Gastrocnemius medialis (tissue), 4 donors: ENCODE data around the gene TRAF2.

Experiments
- CTCF ChIP-seq, 5 experiments: fragments of 450-650 bp in 3 of 5; fragments of 200-600 bp in 2 of 5; sonication (generic) in 2 of 5; IDR thresholded peaks in 4 of 5; conservative IDR thresholded peaks in 1 of 5; 1 replicate in 4 of 5; 2 replicates in 1 of 5; pipeline ENCODE4 v1.5.1; 2016 to 2019; ENCODE audit warnings: antibody characterized with exemption in 5 of 5, mild to moderate bottlenecking in 3 of 5, moderate library complexity in 3 of 5
- POLR2A ChIP-seq, 2 donors: fragments of 450-650 bp; IDR thresholded peaks; one replicate each; pipeline ENCODE4 v1.6.1; 2017; ENCODE audit warnings: antibody characterized with exemption in 2 of 2, mild to moderate bottlenecking in 2 of 2, moderate library complexity in 2 of 2

GRCh38 chr9:136910197-136910900 is 24.0 kb downstream of the TRAF2 start:
- no peak for TF ChIP-seq CTCF (IDR thresholded peaks at IDR 0.05 in 4 of 5, conservative IDR thresholded peaks at IDR 0.05 in 1 of 5)
- TF ChIP-seq POLR2A (IDR thresholded peaks at IDR 0.05): no peak
